Ishikawa (cell line): Measurements from ENCODE around the gene CYP20A1.

Experiments
- CEBPB ChIP-seq: IDR thresholded peaks from 2 replicates; pipeline ENCODE4 v1.6.1; 2012
- CREB1 ChIP-seq: IDR thresholded peaks from 2 replicates; pipeline ENCODE4 v1.6.1; 2012; ENCODE audit warnings: low read depth
- EGR1 ChIP-seq: IDR thresholded peaks from 2 replicates; pipeline ENCODE4 v1.6.1; 2012
- EP300 ChIP-seq: IDR thresholded peaks from 2 replicates; pipeline ENCODE4 v1.6.1; 2012; ENCODE audit warnings: borderline replicate concordance
- FOXM1 ChIP-seq: IDR thresholded peaks from 2 replicates; pipeline ENCODE4 v1.6.1; 2012; ENCODE audit warnings: low read depth, borderline replicate concordance
- MAX ChIP-seq: IDR thresholded peaks from 2 replicates; pipeline ENCODE4 v1.6.1; 2012
- RAD21 ChIP-seq: IDR thresholded peaks from 2 replicates; pipeline ENCODE4 v1.6.1; 2012; ENCODE audit warnings: low read depth
- REST ChIP-seq: IDR thresholded peaks from 2 replicates; pipeline ENCODE4 v1.6.1; 2012; ENCODE audit warnings: low read depth, mild to moderate bottlenecking
- YY1 ChIP-seq: IDR thresholded peaks from 2 replicates; pipeline ENCODE4 v1.6.1; 2012; ENCODE audit warnings: low read depth

- no peak for TF ChIP-seq RAD21
- TF ChIP-seq CEBPB: no peak
- no peak for TF ChIP-seq FOXM1
- no peak for TF ChIP-seq EP300
- TF ChIP-seq MAX: no peak
- no peak for TF ChIP-seq CREB1
- no peak for TF ChIP-seq YY1
- no peak for TF ChIP-seq EGR1
- no peak for TF ChIP-seq REST
Measured at GRCh38 chr2:203191961-203192360, 46.9 kb upstream of the CYP20A1 start.
